GM15510 (cell line): ENCODE data around the gene C16orf87.

ENCODE experiments used
- POLR2A ChIP-seq: IDR thresholded peaks from 3 replicates; pipeline ENCODE4 v1.6.1; 2011; ENCODE audit warnings: borderline replicate concordance; ENCODE audit not compliant: insufficient read length; ENCODE audit errors: extremely low read depth

Gene C16orf87

GRCh38 chr16:46788891-46789474, 42.0 kb downstream of the C16orf87 start:
- no peak for TF ChIP-seq POLR2A

- TF ChIP-seq POLR2A: no peak
These were observed 43.1 kb downstream of the C16orf87 start for GRCh38 chr16:46787909-46788308.

- no peak for TF ChIP-seq POLR2A
These were observed 45.7 kb downstream of the C16orf87 start for GRCh38 chr16:46785076-46785845.

GRCh38 chr16:46783800-46784199, 47.2 kb downstream of the C16orf87 start:
- no peak for TF ChIP-seq POLR2A

- no peak for TF ChIP-seq POLR2A
These were observed 48.7 kb downstream of the C16orf87 start for GRCh38 chr16:46782320-46782719.

- no peak for TF ChIP-seq POLR2A
These were observed 53.2 kb downstream of the C16orf87 start for GRCh38 chr16:46777804-46778203.

- TF ChIP-seq POLR2A: no peak
These were observed 55.8 kb downstream of the C16orf87 start for GRCh38 chr16:46775214-46775613.

- TF ChIP-seq POLR2A: no peak
These were observed 56.2 kb downstream of the C16orf87 start for GRCh38 chr16:46774743-46775177.

GRCh38 chr16:46772463-46772862, 58.5 kb downstream of the C16orf87 start:
- TF ChIP-seq POLR2A: no peak

- TF ChIP-seq POLR2A: no peak
These were observed 62.2 kb downstream of the C16orf87 start for GRCh38 chr16:46768809-46769208.

- no peak for TF ChIP-seq POLR2A
These were observed 65.9 kb downstream of the C16orf87 start for GRCh38 chr16:46765050-46765449.

- TF ChIP-seq POLR2A: no peak
These were observed 67.8 kb downstream of the C16orf87 start for GRCh38 chr16:46763147-46763546.

GRCh38 chr16:46762583-46762982, 68.4 kb downstream of the C16orf87 start:
- no peak for TF ChIP-seq POLR2A

GRCh38 chr16:46759309-46759708, 71.7 kb downstream of the C16orf87 start:
- no peak for TF ChIP-seq POLR2A

- no peak for TF ChIP-seq POLR2A
These were observed 73.5 kb downstream of the C16orf87 start for GRCh38 chr16:46757339-46758050.
